K562 (cell line): ENCODE measurements around the gene HOXA1. TPM values are rescaled to one million over a fixed set of nuclear protein-coding genes. Genes with fewer than 3 reads are reported as not detected.

Experiments used
- ATAC-seq: fragments of 200-7000 bp; cut with Tn5 transposase; 3 replicates; pipeline ENCODE4 v1.9.1; 2020; ENCODE audit warnings: moderate library complexity
- BruUV-seq: library from RNA; stranded (reverse); fragments of 400-500 nt; replicated peaks from 2 replicates; lab custom pipeline; 2021; lab: Mats Ljungman, UMichigan
- CTCF ChIA-PET: fragments of 300-600 bp; formaldehyde crosslinking; extraction: SDS; loops from one replicate; lab custom pipeline; 2021; ENCODE audit warnings: low intra/inter-chr PET ratio; lab: Yijun Ruan, JAX
- POLR2A ChIA-PET: fragments of 300-600, 350-650 bp; sonication (Branson Sonifier 250); formaldehyde crosslinking; extraction: SDS; loops from one replicate; lab custom pipeline; 2021; ENCODE audit warnings: antibody characterized with exemption, inconsistent platforms; lab: Yijun Ruan, JAX
- DNase-seq, 4 experiments: peaks; one replicate each; pipeline versions ENCODE4 v3.0.0 to v3.0.0-alpha.2; 2011 to 2018; ENCODE audit warnings: low spot score in 3 of 4, mixed read lengths in 3 of 4; ENCODE audit errors: extremely low read depth in 1 of 4
- FAIRE-seq: peaks from 2 replicates; lab custom pipeline; 2011; peaks lifted over from hg19 to GRCh38; lab: Jason Lieb, UNC
- H2AFZ ChIP-seq: 2 replicates; pipeline ENCODE4 v1.6.0; 2011; ENCODE audit warnings: low read depth, low read length, control low read depth, inconsistent platforms
- H3K27ac ChIP-seq: fragments of 200-600 bp; 3 replicates; pipeline ENCODE4 v1.8.0; 2011; ENCODE audit warnings: low read depth, mild to moderate bottlenecking, control low read depth, inconsistent platforms, low read length, moderate library complexity, mixed read lengths; ENCODE audit errors: extremely low read depth
- H3K27me3 ChIP-seq, 2 experiments: fragments of 300-600 bp in 1 of 2; 2 replicates in 1 of 2; 3 replicates in 1 of 2; pipeline versions ENCODE4 v1.6.0 to v1.8.0; 2011; ENCODE audit warnings: inconsistent platforms in 2 of 2, low read length in 2 of 2, mild to moderate bottlenecking in 1 of 2, mixed read lengths in 1 of 2, moderate library complexity in 1 of 2; ENCODE audit not compliant: control insufficient read depth in 2 of 2, insufficient read depth in 2 of 2
- H3K36me3 ChIP-seq: fragments of 300-600 bp; 3 replicates; pipeline ENCODE4 v1.8.0; 2011; ENCODE audit warnings: mild to moderate bottlenecking, low read length, inconsistent platforms; ENCODE audit not compliant: control insufficient read depth, insufficient read depth
- H3K4me1 ChIP-seq, 2 experiments: fragments of 200-600 bp in 1 of 2; replicated peaks in 1 of 2; 2 replicates in 1 of 2; 3 replicates in 1 of 2; pipeline versions ENCODE4 v1.5.1 to v1.8.0; 2011; ENCODE audit warnings: inconsistent platforms in 2 of 2, low read length in 2 of 2, mild to moderate bottlenecking in 1 of 2, mixed read lengths in 1 of 2, moderate library complexity in 1 of 2; ENCODE audit not compliant: control insufficient read depth in 2 of 2, insufficient read depth in 2 of 2
- H3K4me2 ChIP-seq: 2 replicates; pipeline ENCODE4 v1.6.1; 2011; ENCODE audit warnings: low read length, control low read depth, inconsistent platforms, mixed read lengths; ENCODE audit not compliant: insufficient read depth
- H3K4me3 ChIP-seq: fragments of 200-600 bp; sonication (generic), shearing (Covaris generic); 2 replicates; pipeline ENCODE4 v1.5.1; 2016; ENCODE audit warnings: control low read depth, inconsistent platforms
- H3K79me2 ChIP-seq: fragments of 200-600 bp; 3 replicates; pipeline ENCODE4 v1.8.0; 2011; ENCODE audit warnings: low read length, inconsistent platforms; ENCODE audit not compliant: control insufficient read depth, insufficient read depth
- H3K9ac ChIP-seq, 2 experiments: 2 replicates each; pipeline versions ENCODE4 v1.6.0 to v1.6.1; 2011; ENCODE audit warnings: low read depth in 2 of 2, low read length in 2 of 2, control low read depth in 1 of 2, inconsistent platforms in 1 of 2, mild to moderate bottlenecking in 1 of 2, mixed read lengths in 1 of 2; ENCODE audit not compliant: insufficient read depth in 1 of 2
- H3K9me1 ChIP-seq: one replicate; pipeline ENCODE4 v1.6.0; 2011; ENCODE audit warnings: inconsistent platforms, mild to moderate bottlenecking, low read length, moderate library complexity; ENCODE audit not compliant: control insufficient read depth, insufficient read depth
- H3K9me3 ChIP-seq: replicated peaks from 2 replicates; pipeline ENCODE4 v1.5.1; 2011; ENCODE audit warnings: low read depth, low read length, inconsistent platforms; ENCODE audit not compliant: control insufficient read depth, insufficient read depth
- H4K20me1 ChIP-seq: replicated peaks from 2 replicates; pipeline ENCODE4 v1.6.1; 2011; ENCODE audit warnings: low read length, inconsistent platforms, mixed read lengths; ENCODE audit not compliant: control insufficient read depth, insufficient read depth
- BACH1 ChIP-seq: fragments of 200-800 bp; sonication (Bioruptor generic); IDR thresholded peaks from 2 replicates; pipeline ENCODE4 v1.6.1; 2016; ENCODE audit warnings: missing genetic modification characterization, missing compliant biosample characterization
- CHCHD3 ChIP-seq: fragments of 250-450 bp; sonication (Bioruptor Pico); IDR thresholded peaks from 2 replicates; pipeline ENCODE4 v2.1.2; 2022; ENCODE audit warnings: mild to moderate bottlenecking
- GABPB2 ChIP-seq: fragments of 250-450 bp; sonication (Bioruptor Pico); conservative IDR thresholded peaks from 2 replicates; pipeline ENCODE4 v1.5.1; 2021; ENCODE audit warnings: mild to moderate bottlenecking
- IFI16 ChIP-seq: fragments of 250-450 bp; sonication (Bioruptor Pico); IDR thresholded peaks from 2 replicates; pipeline ENCODE4 v2.1.2; 2022; ENCODE audit warnings: mild to moderate bottlenecking, inconsistent platforms
- KLF16 ChIP-seq: IDR thresholded peaks from 2 replicates; pipeline ENCODE4 v1.6.1; 2016; ENCODE audit warnings: antibody characterized with exemption
- POLR2H ChIP-seq: IDR thresholded peaks from 2 replicates; pipeline ENCODE4 v1.6.1; 2016; ENCODE audit warnings: missing genetic modification characterization, low read depth, mild to moderate bottlenecking, control low read depth, missing compliant biosample characterization, moderate library complexity
- RFX1 ChIP-seq: fragments of 450-650 bp; IDR thresholded peaks from 2 replicates; pipeline ENCODE4 v1.6.1; 2016; ENCODE audit warnings: mild to moderate bottlenecking, moderate library complexity
- SOX6 ChIP-seq: fragments of 450-650 bp; IDR thresholded peaks from 2 replicates; pipeline ENCODE4 v1.6.1; 2014; ENCODE audit warnings: mild to moderate bottlenecking
- SRSF7 ChIP-seq: fragments of 200-400 bp; formaldehyde crosslinking; optimal IDR thresholded peaks from 2 replicates; pipeline ENCODE3; 2017; ENCODE audit warnings: mild to moderate bottlenecking, low read depth, low read length
- ZBTB8A ChIP-seq: fragments of 450-650 bp; IDR thresholded peaks from 2 replicates; pipeline ENCODE4 v1.6.1; 2018; ENCODE audit warnings: mild to moderate bottlenecking, moderate library complexity; ENCODE audit not compliant: partially characterized antibody
- ZC3H11A ChIP-seq: IDR thresholded peaks from 2 replicates; pipeline ENCODE4 v1.6.1; 2012; ENCODE audit warnings: low read depth, low read length, improper control_type of control experiment
- WGBS: fragments of 100-300 bp; shearing (Covaris generic); methylation state at CpG from one replicate; pipeline ENCODE4 v1.1.6; 2016; ENCODE audit warnings: low coverage, mixed read lengths; ENCODE audit not compliant: insufficient coverage; ENCODE audit errors: missing lambda C conversion rate; 5-methylcytosine and 5-hydroxymethylcytosine counted together
- in situ Hi-C: fragments of 300-500 bp; cut with MboI; formaldehyde crosslinking; loops from 4 replicates; pipeline ENCODE4 v1.15.0; 2018; ENCODE audit warnings: inconsistent platforms, mixed read lengths
- intact Hi-C: fragments of 100-400 bp; cut with micrococcal nuclease; formaldehyde crosslinking; loops from 2 replicates; pipeline ENCODE4 v1.14.2; 2022
- polyA plus RNA-seq, 8 experiments: library from polyadenylated mRNA; depleted of rRNA in 4 of 8; stranded (reverse) in 5 of 8; unstranded in 3 of 8; fragments of >200 nt; fragmentation: Nextera tagmentation in 2 of 8; fragmentation: Illumina TruSeq in 1 of 8; extraction: Ambion mirVana in 2 of 8; extraction: Trizol in 1 of 8; gene quantifications; 2 replicates each; pipeline versions ENCODE4 v1.2.1 to v1.2.3, GENCODE V29; 2011 to 2014; ENCODE audit warnings: inconsistent platforms in 1 of 8, missing spikeins in 1 of 8
- total RNA-seq, 7 experiments: library from RNA; depleted of rRNA in 6 of 7; stranded (reverse); fragments of >200 nt in 6 of 7; fragmentation: Illumina TruSeq in 2 of 7; extraction: Trizol in 2 of 7; gene quantifications; 2 replicates each; pipeline versions ENCODE4 v1.2.1 to v1.2.3, GENCODE V29; 2011 to 2021; ENCODE audit warnings: low replicate concordance in 1 of 7
- TF ChIP-seq, protein P1 (sequence below), 2 experiments: fragments of 450-650 bp; conservative IDR thresholded peaks; 2 replicates each; pipeline ENCODE4 v1.6.1; 2017; ENCODE audit warnings: mild to moderate bottlenecking in 2 of 2, moderate library complexity in 2 of 2
- TF ChIP-seq, protein P2 (sequence below): fragments of 250-450 bp; sonication (Bioruptor Pico); IDR thresholded peaks from 2 replicates; pipeline ENCODE4 v1.5.0; 2021; ENCODE audit warnings: mild to moderate bottlenecking, moderate library complexity
- TF ChIP-seq, protein P3 (sequence below), 2 experiments: fragments of 450-650 bp; IDR thresholded peaks; 2 replicates each; pipeline ENCODE4 v1.6.1; 2018; ENCODE audit warnings: mild to moderate bottlenecking in 2 of 2, low read depth in 1 of 2; ENCODE audit not compliant: partially characterized antibody in 2 of 2

Gene HOXA1
- total and polyA plus RNA-seq, 9 of the 15 experiments (the other 6 are each of a cell fraction or from before 2014, with no cell fraction given) = 0.03 to 0.63 (median 0.09) TPM; not detected in 4

DNA sequence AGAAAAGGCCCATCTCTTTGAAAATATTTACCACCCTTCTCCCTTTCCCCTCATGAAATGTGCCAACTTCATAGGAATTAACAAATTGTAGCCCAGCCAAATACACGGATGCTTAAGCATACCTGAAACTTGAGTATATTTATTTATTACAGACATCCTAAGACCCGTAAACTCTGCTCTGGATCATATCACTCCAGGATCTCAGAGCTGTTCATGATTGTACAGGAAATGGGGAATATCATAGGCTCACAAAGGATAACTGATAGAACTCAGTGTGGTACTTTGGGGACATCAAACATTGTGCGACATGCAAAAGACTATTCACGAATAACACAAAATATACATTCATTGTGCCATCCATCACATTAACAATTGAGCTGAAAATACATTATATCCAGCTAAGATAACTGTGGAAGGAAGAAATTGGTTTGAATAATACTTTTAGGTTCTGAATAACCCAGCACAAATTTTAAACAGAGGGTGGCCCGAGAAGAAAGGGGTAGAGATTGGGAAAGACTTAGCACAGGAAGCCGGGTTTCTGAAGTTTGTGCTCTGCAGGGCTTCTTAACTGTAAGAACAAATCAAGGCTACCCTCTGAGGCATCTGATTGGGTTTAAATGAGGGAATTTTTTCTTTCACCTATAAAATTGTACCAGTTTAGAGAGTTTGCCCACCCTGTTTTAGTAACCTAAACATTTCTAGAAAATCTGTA lies 2.5 kb downstream of the HOXA1 start:
- BruUV-seq = no TSS peak
- ChIA-PET CTCF (no interaction called here), POLR2A (interaction anchor here (0.8 kb wide), 1 partner anchor 11 kb away, joined by 7 read pairs; no protein-coding TSS in a partner anchor)
- Histone ChIP-seq H2AFZ (no peak overlapping the region), H3K27ac (no peak overlapping the region), H3K9me3 (no peaks in the 10 kb centered on the region), H3K4me1 (peaks cover 0 to 13% of the 10 kb centered on the region in 2 experiments; a peak in 2 of 5 replicates), H4K20me1 (no peaks in the 10 kb centered on the region), H3K36me3 (no peaks in the 10 kb centered on the region), H3K9me1 (no peaks in the 10 kb centered on the region), H3K79me2 (no peaks in the 10 kb centered on the region), H3K9ac (no peak overlapping the region), H3K27me3 (peaks cover 30 to 47% of the 10 kb centered on the region in 2 experiments), H3K4me2 (no peak overlapping the region), H3K4me3 (no peak overlapping the region)
- 0% methylated on average over 6 of the region's 6 CpGs for WGBS
- FAIRE-seq = no peak
- intact Hi-C loops = no loop called here
- in situ Hi-C loops = no loop called here
- no peak for DNase-seq
- ATAC-seq = no peak
- TF ChIP-seq, protein P1, sequence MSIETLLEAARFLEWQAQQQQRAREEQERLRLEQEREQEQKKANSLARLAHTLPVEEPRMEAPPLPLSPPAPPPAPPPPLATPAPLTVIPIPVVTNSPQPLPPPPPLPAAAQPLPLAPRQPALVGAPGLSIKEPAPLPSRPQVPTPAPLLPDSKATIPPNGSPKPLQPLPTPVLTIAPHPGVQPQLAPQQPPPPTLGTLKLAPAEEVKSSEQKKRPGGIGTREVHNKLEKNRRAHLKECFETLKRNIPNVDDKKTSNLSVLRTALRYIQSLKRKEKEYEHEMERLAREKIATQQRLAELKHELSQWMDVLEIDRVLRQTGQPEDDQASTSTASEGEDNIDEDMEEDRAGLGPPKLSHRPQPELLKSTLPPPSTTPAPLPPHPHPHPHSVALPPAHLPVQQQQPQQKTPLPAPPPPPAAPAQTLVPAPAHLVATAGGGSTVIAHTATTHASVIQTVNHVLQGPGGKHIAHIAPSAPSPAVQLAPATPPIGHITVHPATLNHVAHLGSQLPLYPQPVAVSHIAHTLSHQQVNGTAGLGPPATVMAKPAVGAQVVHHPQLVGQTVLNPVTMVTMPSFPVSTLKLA (conservative IDR thresholded peaks at IDR 0.05) = no peak
- TF ChIP-seq RFX1 = no peak
- no peak for TF ChIP-seq ZBTB8A
- TF ChIP-seq, protein P2, sequence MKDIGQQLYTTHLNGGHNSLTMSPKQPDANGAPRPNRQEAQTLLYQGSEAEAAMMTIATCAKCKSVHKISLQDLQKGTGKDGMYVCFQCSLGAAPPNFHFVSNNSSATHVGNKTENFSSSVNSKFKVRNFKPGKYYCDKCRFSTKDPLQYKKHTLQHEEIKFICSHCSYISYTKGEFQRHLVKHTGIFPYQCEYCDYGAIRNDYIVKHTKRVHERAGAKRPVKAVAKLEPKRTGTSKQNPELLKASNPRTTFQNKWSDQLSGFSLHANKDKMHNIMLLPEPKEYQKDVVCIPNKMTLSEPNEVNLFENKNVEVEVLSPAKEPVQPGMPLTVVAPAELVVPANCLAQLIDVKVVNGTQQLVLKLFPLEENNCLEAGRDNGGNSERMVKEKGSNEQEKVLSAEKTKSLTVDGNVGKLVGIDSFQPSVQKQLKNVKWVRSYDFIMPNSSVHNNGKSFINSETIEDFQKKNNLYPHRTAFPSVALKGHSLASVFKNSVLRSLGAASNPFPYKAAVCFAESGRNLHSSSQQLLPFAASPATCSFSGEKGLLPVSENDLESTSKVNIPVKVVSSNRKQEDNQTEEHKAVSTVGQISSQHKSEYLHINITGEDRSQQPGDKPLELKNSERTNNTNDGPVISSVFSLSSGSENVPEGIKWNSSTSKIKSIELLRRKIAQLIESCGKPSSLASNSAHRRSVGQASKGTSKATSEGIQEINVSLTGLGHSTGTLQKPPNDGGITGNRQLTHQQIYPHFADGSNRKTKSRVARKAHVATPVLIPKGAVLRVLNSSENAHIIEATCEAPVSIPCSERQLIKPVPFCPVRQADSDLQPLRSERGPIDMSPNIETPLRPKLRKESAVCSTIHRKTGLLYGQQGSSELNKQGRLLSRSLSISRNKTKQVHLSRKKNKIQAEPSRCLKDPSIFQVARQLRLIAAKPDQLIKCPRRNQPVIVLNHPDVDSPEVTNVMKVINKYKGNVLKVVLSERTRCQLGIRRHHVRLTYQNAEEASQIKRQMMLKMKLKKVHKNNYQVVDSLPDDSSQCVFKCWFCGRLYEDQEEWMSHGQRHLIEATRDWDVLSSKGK = no peak
- TF ChIP-seq IFI16 (CRISPR knock-in tag) = no peak
- no peak for TF ChIP-seq CHCHD3 (CRISPR knock-in tag)
- TF ChIP-seq GABPB2 (CRISPR knock-in tag) = no peak
- TF ChIP-seq POLR2H (tag) = no peak
- no peak for TF ChIP-seq BACH1 (tag)
- TF ChIP-seq KLF16 = no peak
- TF ChIP-seq SOX6 = no peak
- TF ChIP-seq, protein P3, sequence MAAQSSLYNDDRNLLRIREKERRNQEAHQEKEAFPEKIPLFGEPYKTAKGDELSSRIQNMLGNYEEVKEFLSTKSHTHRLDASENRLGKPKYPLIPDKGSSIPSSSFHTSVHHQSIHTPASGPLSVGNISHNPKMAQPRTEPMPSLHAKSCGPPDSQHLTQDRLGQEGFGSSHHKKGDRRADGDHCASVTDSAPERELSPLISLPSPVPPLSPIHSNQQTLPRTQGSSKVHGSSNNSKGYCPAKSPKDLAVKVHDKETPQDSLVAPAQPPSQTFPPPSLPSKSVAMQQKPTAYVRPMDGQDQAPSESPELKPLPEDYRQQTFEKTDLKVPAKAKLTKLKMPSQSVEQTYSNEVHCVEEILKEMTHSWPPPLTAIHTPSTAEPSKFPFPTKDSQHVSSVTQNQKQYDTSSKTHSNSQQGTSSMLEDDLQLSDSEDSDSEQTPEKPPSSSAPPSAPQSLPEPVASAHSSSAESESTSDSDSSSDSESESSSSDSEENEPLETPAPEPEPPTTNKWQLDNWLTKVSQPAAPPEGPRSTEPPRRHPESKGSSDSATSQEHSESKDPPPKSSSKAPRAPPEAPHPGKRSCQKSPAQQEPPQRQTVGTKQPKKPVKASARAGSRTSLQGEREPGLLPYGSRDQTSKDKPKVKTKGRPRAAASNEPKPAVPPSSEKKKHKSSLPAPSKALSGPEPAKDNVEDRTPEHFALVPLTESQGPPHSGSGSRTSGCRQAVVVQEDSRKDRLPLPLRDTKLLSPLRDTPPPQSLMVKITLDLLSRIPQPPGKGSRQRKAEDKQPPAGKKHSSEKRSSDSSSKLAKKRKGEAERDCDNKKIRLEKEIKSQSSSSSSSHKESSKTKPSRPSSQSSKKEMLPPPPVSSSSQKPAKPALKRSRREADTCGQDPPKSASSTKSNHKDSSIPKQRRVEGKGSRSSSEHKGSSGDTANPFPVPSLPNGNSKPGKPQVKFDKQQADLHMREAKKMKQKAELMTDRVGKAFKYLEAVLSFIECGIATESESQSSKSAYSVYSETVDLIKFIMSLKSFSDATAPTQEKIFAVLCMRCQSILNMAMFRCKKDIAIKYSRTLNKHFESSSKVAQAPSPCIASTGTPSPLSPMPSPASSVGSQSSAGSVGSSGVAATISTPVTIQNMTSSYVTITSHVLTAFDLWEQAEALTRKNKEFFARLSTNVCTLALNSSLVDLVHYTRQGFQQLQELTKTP (IDR thresholded peaks at IDR 0.05; ENCODE audit: low read depth in 1 of 2, partially characterized antibody in 2 of 2) = no peak
- no peak for TF ChIP-seq SRSF7
- no peak for TF ChIP-seq ZC3H11A
